SK-N-MC (cell line): ENCODE data around the gene MKRN1.

ENCODE experiments used
- EZH2 ChIP-seq: fragments of 200-600 bp; sonication (generic); IDR thresholded peaks from one replicate; pipeline ENCODE4 v1.6.1; 2017; ENCODE audit warnings: antibody characterized with exemption
- FOXP2 ChIP-seq: optimal IDR thresholded peaks from 2 replicates; pipeline ENCODE3; 2011; ENCODE audit warnings: mild to moderate bottlenecking, moderate library complexity; ENCODE audit not compliant: insufficient read depth; ENCODE audit errors: extremely low read length, control extremely low read depth
- POLR2AphosphoS5 ChIP-seq: IDR thresholded peaks from 2 replicates; pipeline ENCODE4 v1.6.1; 2012; ENCODE audit warnings: mild to moderate bottlenecking, low read depth, low read length, borderline replicate concordance

- no peak for TF ChIP-seq EZH2
- no peak for TF ChIP-seq POLR2AphosphoS5
- no peak for TF ChIP-seq FOXP2
These were observed 9.7 kb upstream of the MKRN1 start for GRCh38 chr7:140489026-140489359.
